ENCODE results near the gene LIX1.

The LIX1 gene

GRCh38 chr5:97046270-97046982, 96.0 kb downstream of the LIX1 start:
- no peaks in the 10 kb centered on the region for H4K20me1 ChIP-seq
- no peaks in the 10 kb centered on the region for H3K27me3 ChIP-seq
- no peak for TF ChIP-seq Cebpa-rat (IDR thresholded peaks at IDR 0.05)
- no peak overlapping the region for H3K4me2 ChIP-seq
- H3K9ac ChIP-seq, result no peak overlapping the region
- no peak overlapping the region for H3K4me3 ChIP-seq
- H3K9me3 ChIP-seq, result no peaks in the 10 kb centered on the region
- H3K27ac ChIP-seq, result no peak overlapping the region
- no peaks in the 10 kb centered on the region for H3K36me3 ChIP-seq
- no peaks in the 10 kb centered on the region for H3K4me1 ChIP-seq

- H3K9ac ChIP-seq, result no peak overlapping the region
- no peak overlapping the region for H3K4me3 ChIP-seq
- no peak overlapping the region for H3K27ac ChIP-seq
- H3K27me3 ChIP-seq, result no peaks in the 10 kb centered on the region
- no peaks in the 10 kb centered on the region for H3K9me3 ChIP-seq
- TF ChIP-seq Cebpa-rat (IDR thresholded peaks at IDR 0.05), result no peak
- H3K36me3 ChIP-seq, result no peaks in the 10 kb centered on the region
- no peak overlapping the region for H3K4me2 ChIP-seq
- no peaks in the 10 kb centered on the region for H4K20me1 ChIP-seq
- H3K4me1 ChIP-seq, result no peaks in the 10 kb centered on the region
Observed at GRCh38 chr5:97044052-97044451, 98.4 kb downstream of the LIX1 start.

GRCh38 chr5:97043511-97043910, 98.9 kb downstream of the LIX1 start:
- no peaks in the 10 kb centered on the region for H3K9me3 ChIP-seq
- H3K4me2 ChIP-seq, result no peak overlapping the region
- TF ChIP-seq Cebpa-rat (IDR thresholded peaks at IDR 0.05), result no peak
- H3K4me1 ChIP-seq, result no peaks in the 10 kb centered on the region
- no peak overlapping the region for H3K27ac ChIP-seq
- no peak overlapping the region for H3K9ac ChIP-seq
- no peak overlapping the region for H3K4me3 ChIP-seq
- no peaks in the 10 kb centered on the region for H3K27me3 ChIP-seq
- H4K20me1 ChIP-seq, result no peaks in the 10 kb centered on the region
- H3K36me3 ChIP-seq, result no peaks in the 10 kb centered on the region

- H3K4me3 ChIP-seq, result no peak overlapping the region
- no peaks in the 10 kb centered on the region for H3K9me3 ChIP-seq
- no peak overlapping the region for H3K27ac ChIP-seq
- no peaks in the 10 kb centered on the region for H3K27me3 ChIP-seq
- no peak overlapping the region for H3K9ac ChIP-seq
- no peaks in the 10 kb centered on the region for H4K20me1 ChIP-seq
- no peaks in the 10 kb centered on the region for H3K4me1 ChIP-seq
- no peak for TF ChIP-seq Cebpa-rat (IDR thresholded peaks at IDR 0.05)
- H3K4me2 ChIP-seq, result no peak overlapping the region
- no peaks in the 10 kb centered on the region for H3K36me3 ChIP-seq
Observed at GRCh38 chr5:97042996-97043395, 99.4 kb downstream of the LIX1 start.
